ENCODE data around the gene LIN28B. TPM values are rescaled to one million over a fixed set of nuclear protein-coding genes. Genes with fewer than 3 reads are reported as not detected.
"Not testable (repeated sequence)": the region's sequence is repeated elsewhere in the genome, so short reads cannot be mapped to it uniquely, and the experiment has no call there.

Gene LIN28B
- total RNA-seq, 1 donor from 2014 or later: not detected

- no peak for DNase-seq (ENCODE audit: low read depth, low spot score)
Measured at GRCh38 chr6:105066233-105066632, 109.3 kb downstream of the LIN28B start.

- DNase-seq (ENCODE audit: low read depth, low spot score): no peak
Measured at GRCh38 chr6:105066836-105067235, 109.9 kb downstream of the LIN28B start.

- no peak for DNase-seq (ENCODE audit: low read depth, low spot score)
Measured at GRCh38 chr6:105067329-105067728, 110.4 kb downstream of the LIN28B start.

GRCh38 chr6:105068407-105068806 lies 111.5 kb downstream of the LIN28B start:
- no peak for DNase-seq (ENCODE audit: low read depth, low spot score)

- DNase-seq (ENCODE audit: low read depth, low spot score): no peak
Measured at GRCh38 chr6:105069821-105070445, 113.0 kb downstream of the LIN28B start.

- no peak for DNase-seq (ENCODE audit: low read depth, low spot score)
Measured at GRCh38 chr6:105072798-105073199, 115.9 kb downstream of the LIN28B start.

- no peak for DNase-seq (ENCODE audit: low read depth, low spot score)
Measured at GRCh38 chr6:105075210-105075609, 118.3 kb downstream of the LIN28B start.

- DNase-seq (ENCODE audit: low read depth, low spot score): not testable (repeated sequence)
Measured at GRCh38 chr6:105076418-105076817, 119.5 kb downstream of the LIN28B start.

GRCh38 chr6:105077596-105078385 lies 120.9 kb downstream of the LIN28B start:
- DNase-seq (ENCODE audit: low read depth, low spot score): peak; percentile 8

GRCh38 chr6:105078386-105078708 lies 121.4 kb downstream of the LIN28B start:
- DNase-seq (ENCODE audit: low read depth, low spot score): no peak

- no peak for DNase-seq (ENCODE audit: low read depth, low spot score)
Measured at GRCh38 chr6:105080279-105080678, 123.4 kb downstream of the LIN28B start.

GRCh38 chr6:105081662-105082061 lies 124.8 kb downstream of the LIN28B start:
- not testable (repeated sequence) for DNase-seq (ENCODE audit: low read depth, low spot score)

- DNase-seq (ENCODE audit: low read depth, low spot score): peak; percentile 20
Measured at GRCh38 chr6:105087571-105088211, 130.8 kb downstream of the LIN28B start.

- DNase-seq (ENCODE audit: low read depth, low spot score): no peak
Measured at GRCh38 chr6:105091140-105091829, 134.4 kb downstream of the LIN28B start.

GRCh38 chr6:105094133-105094640 lies 137.3 kb downstream of the LIN28B start:
- no peak for DNase-seq (ENCODE audit: low read depth, low spot score)

- no peak for DNase-seq (ENCODE audit: low read depth, low spot score)
Measured at GRCh38 chr6:105095139-105095538, 138.2 kb downstream of the LIN28B start.

- no peak for DNase-seq (ENCODE audit: low read depth, low spot score)
Measured at GRCh38 chr6:105097288-105097687, 140.4 kb downstream of the LIN28B start.

- no peak for DNase-seq (ENCODE audit: low read depth, low spot score)
Measured at GRCh38 chr6:105099371-105099770, 142.5 kb downstream of the LIN28B start.

GRCh38 chr6:105102186-105102585 lies 145.3 kb downstream of the LIN28B start:
- no peak for DNase-seq (ENCODE audit: low read depth, low spot score)

GRCh38 chr6:105105094-105105493 lies 148.2 kb downstream of the LIN28B start:
- DNase-seq (ENCODE audit: low read depth, low spot score): no peak

GRCh38 chr6:105106260-105106659 lies 149.4 kb downstream of the LIN28B start:
- no peak for DNase-seq (ENCODE audit: low read depth, low spot score)

- no peak for DNase-seq (ENCODE audit: low read depth, low spot score)
Measured at GRCh38 chr6:105107207-105107606, 150.3 kb downstream of the LIN28B start.
